Ascending aorta (tissue), 2 donors: ENCODE results near the gene RHCG. TPM values are rescaled to one million over a fixed set of nuclear protein-coding genes. Genes with fewer than 3 reads are reported as not detected.
"Not testable (repeated sequence)": the region's sequence is repeated elsewhere in the genome, so short reads cannot be mapped to it uniquely, and the experiment has no call there.

Experiments
- DNase-seq, 2 donors: peaks; one replicate each; pipeline ENCODE4 v3.0.0-alpha.2; 2019; ENCODE audit warnings: low spot score in 2 of 2
- H3K27ac ChIP-seq, 2 donors: fragments of 200-600 bp; sonication (generic); one replicate each; pipeline ENCODE4 v1.5.1; 2016 to 2017; ENCODE audit warnings: mild to moderate bottlenecking in 1 of 2
- H3K27me3 ChIP-seq: fragments of 200-600 bp; sonication (generic); one replicate; pipeline ENCODE4 v1.5.1; 2017
- H3K36me3 ChIP-seq, 2 donors: fragments of 200-600 bp; sonication (generic); one replicate each; pipeline ENCODE4 v1.5.1; 2016
- H3K4me1 ChIP-seq, 2 donors: fragments of 200-600 bp; sonication (generic); one replicate each; pipeline ENCODE4 v1.5.1; 2016 to 2017; ENCODE audit warnings: mild to moderate bottlenecking in 1 of 2
- H3K4me3 ChIP-seq, 2 donors: fragments of 200-600 bp; sonication (generic); one replicate each; pipeline ENCODE4 v1.5.1; 2016 to 2017; ENCODE audit warnings: mild to moderate bottlenecking in 1 of 2
- H3K9me3 ChIP-seq, 2 donors: fragments of 200-600 bp; sonication (generic); one replicate each; pipeline ENCODE4 v1.5.1; 2016
- intact Hi-C: fragments of 100-400 bp; cut with DNase I; formaldehyde crosslinking; loops from one replicate; pipeline ENCODE4 v1.15.1; 2023
- total RNA-seq: library from RNA; depleted of rRNA; stranded (reverse); fragments of >200 nt; gene quantifications from one replicate; pipeline ENCODE4 v1.1.0, GENCODE V29; 2016
- TF ChIP-seq, protein P1 (sequence below), 3 experiments: fragments of 200-600 bp in 2 of 3; fragments of 450-650 bp in 1 of 3; sonication (generic) in 2 of 3; IDR thresholded peaks; one replicate each; pipeline ENCODE4 v1.5.1; 2016 to 2019; ENCODE audit warnings: antibody characterized with exemption in 3 of 3, mild to moderate bottlenecking in 1 of 3, moderate library complexity in 1 of 3

The RHCG gene
- total RNA-seq, 1 donor from 2014 or later = 0.43 TPM

DNA sequence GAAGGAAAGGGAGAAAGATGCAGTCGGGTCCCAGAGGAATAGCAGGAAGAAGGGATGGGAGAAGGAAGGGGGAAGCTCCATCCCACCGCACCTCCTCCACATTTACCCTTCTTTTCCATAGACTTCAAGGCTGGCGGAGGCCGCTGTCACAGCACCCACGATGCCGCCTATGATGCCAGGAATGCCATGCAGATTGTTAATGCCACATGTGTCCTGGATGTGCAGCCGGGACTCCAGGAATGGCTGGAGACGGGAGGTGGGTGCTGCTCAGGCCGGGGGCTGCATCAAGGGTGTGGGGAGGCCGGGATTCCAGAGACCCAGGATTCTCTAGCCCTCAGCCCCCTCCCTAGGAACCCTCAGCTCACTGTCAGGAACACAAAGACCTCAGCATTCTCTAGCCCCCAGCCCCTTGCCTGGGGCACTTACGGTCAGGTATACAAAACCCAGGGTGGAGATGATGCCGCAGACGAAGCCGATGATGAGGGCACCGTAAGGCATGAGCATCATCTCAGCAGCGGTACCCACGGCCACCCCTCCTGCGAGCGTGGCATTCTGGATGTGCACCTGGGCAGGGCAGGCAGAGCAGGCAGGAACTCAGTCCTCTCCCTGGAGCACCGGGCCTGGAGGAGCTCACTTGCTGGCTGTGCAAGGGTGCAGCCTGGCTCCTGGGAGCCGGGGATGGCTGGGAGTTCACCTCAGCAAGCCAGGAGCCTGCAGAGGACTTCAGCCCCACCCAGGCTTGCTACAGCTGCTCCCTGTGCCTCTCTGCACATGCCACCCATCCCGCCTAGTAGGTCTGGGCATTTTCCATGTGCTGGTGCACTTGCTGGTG is 18.8 kb downstream of the RHCG start:
- Histone ChIP-seq H3K4me1 (no peaks in the 10 kb centered on the region), H3K36me3 (no peaks in the 10 kb centered on the region), H3K27me3 (no peaks in the 10 kb centered on the region), H3K9me3 (no peaks in the 10 kb centered on the region), H3K4me3 (no peak overlapping the region), H3K27ac (no peak overlapping the region)
- DNase-seq = no peak
- TF ChIP-seq, protein P1, sequence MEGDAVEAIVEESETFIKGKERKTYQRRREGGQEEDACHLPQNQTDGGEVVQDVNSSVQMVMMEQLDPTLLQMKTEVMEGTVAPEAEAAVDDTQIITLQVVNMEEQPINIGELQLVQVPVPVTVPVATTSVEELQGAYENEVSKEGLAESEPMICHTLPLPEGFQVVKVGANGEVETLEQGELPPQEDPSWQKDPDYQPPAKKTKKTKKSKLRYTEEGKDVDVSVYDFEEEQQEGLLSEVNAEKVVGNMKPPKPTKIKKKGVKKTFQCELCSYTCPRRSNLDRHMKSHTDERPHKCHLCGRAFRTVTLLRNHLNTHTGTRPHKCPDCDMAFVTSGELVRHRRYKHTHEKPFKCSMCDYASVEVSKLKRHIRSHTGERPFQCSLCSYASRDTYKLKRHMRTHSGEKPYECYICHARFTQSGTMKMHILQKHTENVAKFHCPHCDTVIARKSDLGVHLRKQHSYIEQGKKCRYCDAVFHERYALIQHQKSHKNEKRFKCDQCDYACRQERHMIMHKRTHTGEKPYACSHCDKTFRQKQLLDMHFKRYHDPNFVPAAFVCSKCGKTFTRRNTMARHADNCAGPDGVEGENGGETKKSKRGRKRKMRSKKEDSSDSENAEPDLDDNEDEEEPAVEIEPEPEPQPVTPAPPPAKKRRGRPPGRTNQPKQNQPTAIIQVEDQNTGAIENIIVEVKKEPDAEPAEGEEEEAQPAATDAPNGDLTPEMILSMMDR (IDR thresholded peaks at IDR 0.05) = no peak
- intact Hi-C loops = no loop called here

DNA sequence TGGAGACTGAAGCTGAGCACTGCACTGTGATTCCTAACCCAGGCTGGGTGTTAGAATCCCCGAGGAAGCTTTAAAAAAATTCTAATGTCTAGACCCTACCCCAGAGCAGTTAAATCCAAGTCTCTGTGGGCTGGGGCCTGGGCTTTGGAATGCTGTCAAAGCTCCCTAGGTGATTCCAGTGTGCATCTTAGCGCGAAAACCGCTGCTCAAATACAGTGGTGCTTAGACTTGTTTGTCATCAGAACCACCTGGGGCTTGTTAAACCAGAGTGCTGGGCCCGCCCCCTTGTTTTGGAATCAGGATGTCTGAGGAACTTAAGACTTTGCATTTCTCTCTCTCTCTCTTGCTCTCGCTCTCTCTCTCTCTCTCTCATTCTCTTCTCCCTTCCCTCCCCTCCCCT is 20.7 kb downstream of the RHCG start:
- H3K4me3 ChIP-seq = no peak overlapping the region
- TF ChIP-seq, protein P1 (IDR thresholded peaks at IDR 0.05) = no peak
- no peaks in the 10 kb centered on the region for H3K36me3 ChIP-seq
- intact Hi-C loops = no loop called here
- H3K4me1 ChIP-seq = no peaks in the 10 kb centered on the region
- H3K27me3 ChIP-seq = peaks cover 7% of the 10 kb centered on the region
- H3K27ac ChIP-seq = no peak overlapping the region
- no peak for DNase-seq
- H3K9me3 ChIP-seq = no peaks in the 10 kb centered on the region

DNA sequence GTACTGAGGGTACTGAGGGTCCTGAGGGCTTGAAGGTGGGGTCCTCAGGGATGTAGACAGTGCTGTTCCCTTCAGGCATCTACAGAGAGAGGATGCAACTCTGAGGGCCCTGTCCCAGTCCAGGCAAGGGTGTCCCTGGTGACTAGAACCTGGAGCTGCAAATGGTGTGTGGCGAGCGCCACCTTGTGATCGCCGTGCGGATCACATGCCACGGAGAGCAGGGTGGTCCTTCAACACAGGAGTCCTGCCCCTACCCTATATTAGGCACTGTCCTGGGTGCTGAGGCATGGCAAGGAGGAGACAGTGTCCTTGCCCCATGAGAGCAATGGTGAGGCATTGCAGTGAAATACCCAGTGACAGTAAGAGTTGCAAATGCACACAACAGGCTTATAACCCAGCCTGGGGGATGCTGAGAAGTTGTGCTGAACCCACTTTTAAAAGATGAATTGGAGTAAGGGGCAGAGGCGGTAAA is 23.6 kb downstream of the RHCG start:
- intact Hi-C loops = no loop called here
- Histone ChIP-seq H3K4me1 (no peaks in the 10 kb centered on the region), H3K9me3 (no peaks in the 10 kb centered on the region), H3K4me3 (no peak overlapping the region), H3K27ac (no peak overlapping the region), H3K36me3 (no peaks in the 10 kb centered on the region), H3K27me3 (peaks cover 9% of the 10 kb centered on the region)
- DNase-seq = no peak
- TF ChIP-seq, protein P1 (IDR thresholded peaks at IDR 0.05) = peak in 1 of 3 experiments; percentile 31

DNA sequence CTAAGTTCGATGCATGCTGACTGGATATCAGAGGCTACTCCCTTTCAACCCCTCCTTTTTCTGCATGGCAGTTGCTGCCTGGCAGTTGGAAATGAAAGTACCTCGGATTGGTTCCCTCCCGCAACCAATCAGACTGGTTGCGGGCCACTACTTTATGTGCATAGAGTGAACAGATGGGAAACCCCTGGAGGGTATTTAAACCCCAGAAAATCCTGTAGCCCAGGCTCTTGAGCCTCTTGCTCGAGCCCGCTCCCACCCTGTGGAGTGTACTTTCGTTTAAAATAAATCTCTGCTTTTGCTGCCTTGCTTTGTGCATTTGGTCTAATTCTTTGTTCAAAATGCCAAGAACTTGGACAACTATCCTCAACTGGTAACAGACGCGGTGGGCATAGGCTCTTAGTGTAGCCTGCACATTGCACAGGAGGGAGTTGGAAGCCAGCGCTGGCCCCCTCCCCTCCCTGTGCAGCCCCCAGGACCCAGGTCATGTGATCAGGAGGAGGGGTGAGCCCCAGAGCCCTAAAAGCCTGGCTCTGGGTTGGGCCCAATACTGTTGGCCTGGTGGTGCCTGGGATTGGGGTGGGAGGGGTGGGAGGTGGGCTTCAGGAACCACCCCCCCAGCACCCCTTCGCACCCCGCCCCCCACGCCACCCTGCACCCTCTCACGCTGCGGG is 26.8 kb downstream of the RHCG start:
- DNase-seq = no peak
- Histone ChIP-seq H3K36me3 (no peaks in the 10 kb centered on the region), H3K4me1 (no peaks in the 10 kb centered on the region), H3K27me3 (peaks cover 9% of the 10 kb centered on the region), H3K27ac (no peak overlapping the region), H3K9me3 (no peaks in the 10 kb centered on the region), H3K4me3 (no peak overlapping the region)
- TF ChIP-seq, protein P1 (IDR thresholded peaks at IDR 0.05) = no peak
- intact Hi-C loops = no loop called here

DNA sequence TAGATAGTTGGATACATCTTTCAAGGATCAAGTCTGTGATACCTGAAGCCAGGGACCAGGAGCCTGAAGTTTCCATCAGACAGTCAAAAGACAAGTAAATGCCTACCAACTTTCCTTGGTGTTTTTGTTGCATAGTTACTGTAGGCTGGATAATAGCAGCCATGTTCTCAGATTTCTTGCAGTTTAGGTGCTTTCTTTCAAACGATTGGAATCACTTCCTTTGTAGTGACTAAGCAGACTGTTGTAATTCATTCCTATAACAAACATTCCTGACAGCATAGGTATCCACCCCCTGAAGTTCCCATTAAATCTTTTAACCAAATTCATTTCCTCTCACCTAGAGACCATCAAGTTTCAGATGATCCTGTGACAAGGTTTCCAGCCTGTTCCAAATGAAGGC is 27.6 kb downstream of the RHCG start:
- H3K4me3 ChIP-seq, DNase-seq, H3K9me3 ChIP-seq, H3K27ac ChIP-seq, H3K36me3 ChIP-seq, intact Hi-C loops, H3K4me1 ChIP-seq, H3K27me3 ChIP-seq: not testable (repeated sequence)

DNA sequence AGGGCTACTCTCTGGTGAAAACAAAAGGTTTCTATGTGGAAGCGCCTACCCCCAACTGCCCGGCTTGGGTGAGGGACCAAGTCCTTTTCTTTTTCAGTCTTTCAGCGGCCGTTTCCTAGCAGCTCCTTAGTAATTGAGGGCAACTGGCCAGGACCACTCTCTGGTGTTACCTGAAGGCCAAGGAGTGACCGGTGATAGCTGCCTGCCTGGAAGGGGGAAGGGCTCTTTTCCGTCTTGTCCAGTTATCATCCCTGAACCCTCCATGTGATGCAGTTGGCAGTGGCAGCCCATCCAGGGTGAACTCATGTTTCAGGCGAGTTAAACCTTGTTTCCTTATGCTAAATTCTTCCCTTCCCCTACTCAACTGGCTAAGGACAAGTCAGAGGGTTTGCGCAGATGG is 33.3 kb downstream of the RHCG start:
- Histone ChIP-seq H3K36me3 (no peaks in the 10 kb centered on the region), H3K27me3 (no peaks in the 10 kb centered on the region), H3K4me1 (no peaks in the 10 kb centered on the region), H3K4me3 (no peak overlapping the region), H3K27ac (no peak overlapping the region), H3K9me3 (no peaks in the 10 kb centered on the region)
- intact Hi-C loops = no loop called here
- TF ChIP-seq, protein P1 (IDR thresholded peaks at IDR 0.05) = no peak
- DNase-seq = no peak
